Stomach (tissue), 9 donors: ENCODE measurements around the gene ZNF555. TPM values are rescaled to one million over a fixed set of nuclear protein-coding genes. Genes with fewer than 3 reads are reported as not detected.

ENCODE experiments used
- DNase-seq, 2 donors: peaks; one replicate each; pipeline versions ENCODE4 v3.0.0 to v3.0.0-alpha.2; 2013 to 2019
- H3K27ac ChIP-seq, 5 donors: fragments of 200-600 bp in 4 of 5; sonication (generic) in 4 of 5; one replicate each; pipeline ENCODE4 v1.5.1; 2013 to 2019; ENCODE audit warnings: mild to moderate bottlenecking in 1 of 5, moderate library complexity in 1 of 5
- H3K27me3 ChIP-seq, 3 donors: fragments of 200-600 bp; sonication (generic); one replicate each; pipeline ENCODE4 v1.5.1; 2017 to 2019; ENCODE audit warnings: mixed run types in 1 of 3
- H3K36me3 ChIP-seq, 4 donors: fragments of 200-600 bp; sonication (generic); 1 replicate in 3 of 4; 2 replicates in 1 of 4; pipeline ENCODE4 v1.5.1; 2016 to 2019
- H3K4me1 ChIP-seq, 4 donors: fragments of 200-600 bp; sonication (generic); one replicate each; pipeline ENCODE4 v1.5.1; 2016 to 2019
- H3K4me3 ChIP-seq, 4 donors: fragments of 200-600 bp; sonication (generic) in 3 of 4; one replicate each; pipeline ENCODE4 v1.5.1; 2016 to 2019; ENCODE audit warnings: mild to moderate bottlenecking in 1 of 4
- H3K9me3 ChIP-seq, 4 donors: fragments of 200-600 bp; sonication (generic); one replicate each; pipeline ENCODE4 v1.5.1; 2016 to 2019
- CTCF ChIP-seq, 7 experiments: fragments of 450-650 bp in 4 of 7; fragments of 200-600 bp in 3 of 7; sonication (generic) in 3 of 7; IDR thresholded peaks; one replicate each; pipeline ENCODE4 v1.5.1; 2016 to 2019; ENCODE audit warnings: antibody characterized with exemption in 7 of 7, control low read depth in 2 of 7, mild to moderate bottlenecking in 1 of 7
- EP300 ChIP-seq: sonication (generic); formaldehyde crosslinking; IDR thresholded peaks from one replicate; pipeline ENCODE4 v1.6.1; 2017; ENCODE audit warnings: antibody characterized with exemption
- POLR2A ChIP-seq, 4 donors: fragments of 450-650 bp; IDR thresholded peaks; one replicate each; pipeline ENCODE4 v1.6.1; 2016; ENCODE audit warnings: antibody characterized with exemption in 4 of 4, control low read depth in 2 of 4, mild to moderate bottlenecking in 1 of 4, moderate library complexity in 1 of 4
- POLR2AphosphoS5 ChIP-seq, 3 donors: sonication (generic); formaldehyde crosslinking; IDR thresholded peaks; one replicate each; pipeline ENCODE4 v1.6.1; 2016; ENCODE audit warnings: antibody characterized with exemption in 3 of 3
- WGBS, 5 donors: extraction: QIAGEN DNeasy Blood & Tissue Kit in 3 of 5; methylation state at CpG; one replicate each; pipeline versions ENCODE4 v1.1.5 to v1.1.7; 2013 to 2018; 5-methylcytosine and 5-hydroxymethylcytosine counted together
- intact Hi-C: fragments of 100-400 bp; cut with DNase I; formaldehyde crosslinking; loops from one replicate; pipeline ENCODE4 v1.15.1; 2023; ENCODE audit warnings: low total_unique reads
- polyA plus RNA-seq, 3 donors: library from polyadenylated mRNA; stranded (reverse); fragments of 200-250 nt; gene quantifications; one replicate each; pipeline ENCODE4 v1.2.3, GENCODE V29; 2013
- total RNA-seq, 5 donors: library from RNA; depleted of rRNA; stranded (reverse); fragments of >200 nt; gene quantifications; one replicate each; pipeline versions ENCODE4 v1.1.0 to v1.2.3, GENCODE V29; 2014 to 2016
- donor health status: healthy with polysubstance abuse.
- donor health status: Bipolar disorder and iron deficiency.
- donor health status: healthy.

Gene ZNF555
- total and polyA plus RNA-seq, 8 donors: 0.58 to 11.2 (median 2.1) TPM

- Histone ChIP-seq H3K36me3 (peaks cover 0 to 48% (median 33%) of the 10 kb centered on the region in 4 donors), H3K4me1 (peaks cover 7 to 29% (median 22%) of the 10 kb centered on the region in 4 donors), H3K4me3 (no peak overlapping the region), H3K27me3 (no peaks in the 10 kb centered on the region), H3K9me3 (peaks cover 0 to 8% (median 3%) of the 10 kb centered on the region in 4 donors), H3K27ac (no peak overlapping the region)
- intact Hi-C loops: no loop called here
- TF ChIP-seq POLR2AphosphoS5 (IDR thresholded peaks at IDR 0.05) (no peak), CTCF (IDR thresholded peaks at IDR 0.05) (no peak), POLR2A (IDR thresholded peaks at IDR 0.05) (no peak), EP300 (no peak)
- DNase-seq: no peak
- WGBS, 5 donors: 93 to 98% (median 96%) methylated on average over 5 of the region's 5 CpGs
Measured at GRCh38 chr19:2822846-2823245, 18.4 kb upstream of the ZNF555 start.

DNA sequence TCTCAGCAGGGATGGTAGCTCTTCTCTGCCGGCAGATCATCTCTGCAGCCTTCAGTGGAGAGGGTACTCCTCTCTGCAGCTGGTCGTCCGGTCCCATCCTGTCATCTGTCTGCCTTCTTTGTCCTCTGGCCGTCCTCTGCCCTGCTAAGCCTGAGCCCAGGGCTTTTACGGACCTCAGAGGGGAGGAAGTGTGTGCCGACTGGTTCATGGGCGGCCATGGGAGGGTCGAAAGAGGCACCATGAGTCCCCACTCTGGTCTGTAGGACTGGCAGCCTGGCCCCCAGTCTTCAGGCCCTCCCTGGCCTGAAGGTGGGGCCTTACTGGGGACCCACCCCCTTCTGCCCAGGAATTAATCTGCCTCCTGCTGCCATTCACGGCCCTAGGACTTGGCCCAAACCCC, 17.6 kb upstream of the ZNF555 start:
- H3K4me3 ChIP-seq: no peak overlapping the region
- 58 to 87% (median 83%) methylated on average over 5 to 9 of the region's 9 CpGs for WGBS, 5 donors
- no peak for DNase-seq
- peaks cover 0 to 56% (median 40%) of the 10 kb centered on the region in 4 donors for H3K36me3 ChIP-seq
- H3K27ac ChIP-seq: no peak overlapping the region
- H3K9me3 ChIP-seq: peaks cover 0 to 16% (median 8%) of the 10 kb centered on the region in 4 donors
- intact Hi-C loops: no loop called here
- TF ChIP-seq EP300 (no peak), CTCF (IDR thresholded peaks at IDR 0.05) (no peak), POLR2A (IDR thresholded peaks at IDR 0.05) (no peak), POLR2AphosphoS5 (IDR thresholded peaks at IDR 0.05) (no peak)
- no peaks in the 10 kb centered on the region for H3K27me3 ChIP-seq
- H3K4me1 ChIP-seq: peaks cover 7 to 29% (median 22%) of the 10 kb centered on the region in 4 donors

GRCh38 chr19:2824129-2824528, 17.1 kb upstream of the ZNF555 start:
- 66 to 100% (median 80%) methylated on average over 1 to 8 of the region's 8 CpGs for WGBS, 5 donors

DNA sequence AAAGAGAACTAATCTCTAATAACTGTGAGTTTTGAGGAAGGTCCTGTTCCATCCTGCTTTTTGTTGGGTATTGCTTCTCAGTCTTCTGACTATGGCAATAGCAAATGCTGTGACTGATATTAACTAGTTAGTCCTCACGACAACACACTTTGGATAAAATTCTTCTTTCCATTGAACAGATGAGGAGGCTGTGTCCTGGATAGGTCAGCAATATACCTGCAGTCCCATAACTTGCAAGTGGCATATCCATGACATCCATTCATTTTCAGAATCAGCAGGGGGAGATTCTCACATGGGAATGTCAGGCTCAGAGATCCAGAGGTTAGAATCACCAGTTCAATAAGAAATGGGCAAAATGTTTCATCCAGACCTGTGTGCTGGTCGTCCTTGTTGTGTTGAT, 14.3 kb upstream of the ZNF555 start:
- Histone ChIP-seq H3K36me3 (peaks cover under 1 to 88% (median 46%) of the 10 kb centered on the region in 4 donors), H3K4me3 (no peak overlapping the region), H3K4me1 (no peaks in the 10 kb centered on the region), H3K27ac (no peak overlapping the region), H3K9me3 (peaks cover 4 to 48% (median 29%) of the 10 kb centered on the region in 4 donors), H3K27me3 (no peaks in the 10 kb centered on the region)
- no peak for TF ChIP-seq POLR2AphosphoS5 (IDR thresholded peaks at IDR 0.05)
- no peak for TF ChIP-seq POLR2A (IDR thresholded peaks at IDR 0.05)
- TF ChIP-seq EP300: no peak
- no peak for TF ChIP-seq CTCF (IDR thresholded peaks at IDR 0.05)
- no peak for DNase-seq
- WGBS, 5 donors: 93 to 100% (median 96%) methylated on average over 1 to 2 of the region's 2 CpGs
- intact Hi-C loops: no loop called here

More at GRCh38 chr19:2824129-2824528, 17.1 kb upstream of the ZNF555 start:
- intact Hi-C loops: no loop called here
- Histone ChIP-seq H3K36me3 (peaks cover 0 to 60% (median 42%) of the 10 kb centered on the region in 4 donors), H3K27me3 (no peaks in the 10 kb centered on the region), H3K4me1 (peaks cover 7 to 26% (median 21%) of the 10 kb centered on the region in 4 donors), H3K9me3 (peaks cover 0 to 21% (median 12%) of the 10 kb centered on the region in 4 donors), H3K4me3 (no peak overlapping the region), H3K27ac (no peak overlapping the region)
- TF ChIP-seq POLR2AphosphoS5 (IDR thresholded peaks at IDR 0.05) (no peak), CTCF (IDR thresholded peaks at IDR 0.05) (no peak), EP300 (no peak), POLR2A (IDR thresholded peaks at IDR 0.05) (no peak)
- DNase-seq: no peak
